ENCODE results near the gene NPB. TPM values are rescaled to one million over a fixed set of nuclear protein-coding genes. Genes with fewer than 3 reads are reported as not detected.

The NPB gene
- total RNA-seq, 1 donor from 2014 or later, result 1.3 TPM

GRCh38 chr17:81911277-81911961, 9.4 kb downstream of the NPB start, which contains the start of gene PCYT2:
Gene PCYT2, minus strand, starts transcription at chr17:81911399. Its CDS starts 44 bp downstream, at chr17:81911355.
- Mint-ChIP-seq H3K4me1 (ENCODE audit: low read depth) (peaks cover 15% of the 10 kb centered on the region), H3K27me3 (ENCODE audit: low read depth) (no peaks in the 10 kb centered on the region), H3K9me3 (ENCODE audit: low read depth) (no peaks in the 10 kb centered on the region), H3K27ac (ENCODE audit: unreplicated experiment) (peak within 1 kb of the TSS; percentile 54), H3K36me3 (ENCODE audit: low read depth) (peaks cover 13% of the 10 kb centered on the region), H3K4me3 (ENCODE audit: unreplicated experiment) (peak within 1 kb of the TSS; percentile 77)
- TF ChIP-seq CTCF (IDR thresholded peaks at IDR 0.05), result no peak
- DNase-seq (ENCODE audit: low spot score), result no peak

- Mint-ChIP-seq H3K4me3 (ENCODE audit: unreplicated experiment) (no peak overlapping the region), H3K27me3 (ENCODE audit: low read depth) (no peaks in the 10 kb centered on the region), H3K4me1 (ENCODE audit: low read depth) (peaks cover 21% of the 10 kb centered on the region), H3K9me3 (ENCODE audit: low read depth) (no peaks in the 10 kb centered on the region), H3K27ac (ENCODE audit: unreplicated experiment) (peak overlapping the region; percentile 36), H3K36me3 (ENCODE audit: low read depth) (peaks cover 11% of the 10 kb centered on the region)
- no peak for TF ChIP-seq CTCF (IDR thresholded peaks at IDR 0.05)
- no peak for DNase-seq (ENCODE audit: low spot score)
Measured at GRCh38 chr17:81911969-81912368, 9.9 kb downstream of the NPB start.

- Mint-ChIP-seq H3K4me3 (ENCODE audit: unreplicated experiment) (no peak overlapping the region), H3K4me1 (ENCODE audit: low read depth) (peaks cover 26% of the 10 kb centered on the region), H3K27me3 (ENCODE audit: low read depth) (no peaks in the 10 kb centered on the region), H3K27ac (ENCODE audit: unreplicated experiment) (no peak overlapping the region), H3K9me3 (ENCODE audit: low read depth) (no peaks in the 10 kb centered on the region), H3K36me3 (ENCODE audit: low read depth) (peaks cover 11% of the 10 kb centered on the region)
- no peak for DNase-seq (ENCODE audit: low spot score)
- no peak for TF ChIP-seq CTCF (IDR thresholded peaks at IDR 0.05)
Measured at GRCh38 chr17:81912441-81913309, 10.6 kb downstream of the NPB start.

- TF ChIP-seq CTCF (IDR thresholded peaks at IDR 0.05), result no peak
- H3K4me3 Mint-ChIP-seq (ENCODE audit: unreplicated experiment), result no peak overlapping the region
- peaks cover 32% of the 10 kb centered on the region for H3K4me1 Mint-ChIP-seq (ENCODE audit: low read depth)
- no peaks in the 10 kb centered on the region for H3K9me3 Mint-ChIP-seq (ENCODE audit: low read depth)
- peaks cover 10% of the 10 kb centered on the region for H3K36me3 Mint-ChIP-seq (ENCODE audit: low read depth)
- no peak overlapping the region for H3K27ac Mint-ChIP-seq (ENCODE audit: unreplicated experiment)
- DNase-seq (ENCODE audit: low spot score), result no peak
- H3K27me3 Mint-ChIP-seq (ENCODE audit: low read depth), result no peaks in the 10 kb centered on the region
Measured at GRCh38 chr17:81913394-81914102, 11.5 kb downstream of the NPB start.
